GM12878 (cell line): ENCODE data around the gene TMCC3.

Experiments used
- CHD2 ChIP-seq: IDR thresholded peaks from 2 replicates; pipeline ENCODE4 v1.6.1; 2011; ENCODE audit warnings: low read depth, low read length, improper control_type of control experiment, borderline replicate concordance
- POLR2A ChIP-seq: IDR thresholded peaks from 2 replicates; pipeline ENCODE4 v1.6.1; 2011; ENCODE audit warnings: low read depth, mild to moderate bottlenecking, low read length
- POLR2AphosphoS5 ChIP-seq: IDR thresholded peaks from 2 replicates; pipeline ENCODE4 v1.6.1; 2011; ENCODE audit warnings: mild to moderate bottlenecking, low read length, inconsistent platforms
- SMARCA5 ChIP-seq: fragments of 450-650 bp; IDR thresholded peaks from 2 replicates; pipeline ENCODE4 v1.6.1; 2017; ENCODE audit warnings: mild to moderate bottlenecking
- TCF7 ChIP-seq: IDR thresholded peaks from 2 replicates; pipeline ENCODE4 v1.6.1; 2014; ENCODE audit warnings: antibody characterized with exemption, borderline replicate concordance
- YY1 ChIP-seq: IDR thresholded peaks from 2 replicates; pipeline ENCODE4 v1.6.1; 2011; ENCODE audit warnings: low read depth, mild to moderate bottlenecking, low read length
- TF ChIP-seq, protein P1 (sequence below): IDR thresholded peaks from 2 replicates; pipeline ENCODE4 v1.6.1; 2012; ENCODE audit warnings: low read length, inconsistent platforms
- TF ChIP-seq, protein P2 (sequence below), 3 experiments: IDR thresholded peaks in 2 of 3; conservative IDR thresholded peaks in 1 of 3; 2 replicates each; pipeline ENCODE4 v1.5.1; 2011; ENCODE audit warnings: low read depth in 3 of 3, low read length in 3 of 3, mild to moderate bottlenecking in 3 of 3, control low read depth in 2 of 3, moderate library complexity in 2 of 3, inconsistent platforms in 1 of 3, mixed read lengths in 1 of 3; ENCODE audit not compliant: control insufficient read depth in 2 of 3, insufficient read depth in 1 of 3; ENCODE audit errors: extremely low read depth in 1 of 3

DNA sequence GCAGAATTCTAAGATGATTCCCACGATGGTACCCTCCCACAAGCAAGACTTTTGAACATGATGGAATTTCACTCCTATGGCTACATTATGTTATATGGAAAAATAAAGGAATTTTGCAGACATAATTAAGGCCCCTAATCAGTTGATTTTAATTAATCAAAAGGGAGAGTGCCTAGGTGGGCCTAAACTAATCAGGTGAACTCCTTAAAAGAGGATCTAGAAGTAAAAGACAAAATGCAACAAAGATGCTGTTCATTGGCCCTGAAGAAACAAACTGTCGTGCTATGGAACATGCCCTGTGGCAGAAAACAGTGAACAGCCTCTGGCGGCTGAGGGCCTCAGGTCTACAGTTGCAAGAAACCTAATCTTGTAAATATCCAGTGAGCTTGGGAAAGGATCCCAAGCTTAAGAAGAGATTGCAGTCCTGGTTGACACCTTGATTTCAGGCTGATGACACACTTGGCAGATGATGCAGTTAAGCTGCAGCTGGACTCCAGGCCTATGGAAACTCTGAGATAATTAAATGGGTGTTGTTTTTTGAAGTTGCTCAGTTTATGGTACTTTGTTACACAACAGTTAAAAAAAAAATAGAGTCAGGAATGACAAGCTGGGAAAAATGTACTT is 13.8 kb downstream of the TMCC3 start:
- TF ChIP-seq POLR2AphosphoS5 (no peak), POLR2A (no peak), TCF7 (no peak), SMARCA5 (no peak), CHD2 (no peak), YY1 (no peak)
- TF ChIP-seq, protein P1, sequence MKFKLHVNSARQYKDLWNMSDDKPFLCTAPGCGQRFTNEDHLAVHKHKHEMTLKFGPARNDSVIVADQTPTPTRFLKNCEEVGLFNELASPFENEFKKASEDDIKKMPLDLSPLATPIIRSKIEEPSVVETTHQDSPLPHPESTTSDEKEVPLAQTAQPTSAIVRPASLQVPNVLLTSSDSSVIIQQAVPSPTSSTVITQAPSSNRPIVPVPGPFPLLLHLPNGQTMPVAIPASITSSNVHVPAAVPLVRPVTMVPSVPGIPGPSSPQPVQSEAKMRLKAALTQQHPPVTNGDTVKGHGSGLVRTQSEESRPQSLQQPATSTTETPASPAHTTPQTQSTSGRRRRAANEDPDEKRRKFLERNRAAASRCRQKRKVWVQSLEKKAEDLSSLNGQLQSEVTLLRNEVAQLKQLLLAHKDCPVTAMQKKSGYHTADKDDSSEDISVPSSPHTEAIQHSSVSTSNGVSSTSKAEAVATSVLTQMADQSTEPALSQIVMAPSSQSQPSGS: no peak
- TF ChIP-seq, protein P2, sequence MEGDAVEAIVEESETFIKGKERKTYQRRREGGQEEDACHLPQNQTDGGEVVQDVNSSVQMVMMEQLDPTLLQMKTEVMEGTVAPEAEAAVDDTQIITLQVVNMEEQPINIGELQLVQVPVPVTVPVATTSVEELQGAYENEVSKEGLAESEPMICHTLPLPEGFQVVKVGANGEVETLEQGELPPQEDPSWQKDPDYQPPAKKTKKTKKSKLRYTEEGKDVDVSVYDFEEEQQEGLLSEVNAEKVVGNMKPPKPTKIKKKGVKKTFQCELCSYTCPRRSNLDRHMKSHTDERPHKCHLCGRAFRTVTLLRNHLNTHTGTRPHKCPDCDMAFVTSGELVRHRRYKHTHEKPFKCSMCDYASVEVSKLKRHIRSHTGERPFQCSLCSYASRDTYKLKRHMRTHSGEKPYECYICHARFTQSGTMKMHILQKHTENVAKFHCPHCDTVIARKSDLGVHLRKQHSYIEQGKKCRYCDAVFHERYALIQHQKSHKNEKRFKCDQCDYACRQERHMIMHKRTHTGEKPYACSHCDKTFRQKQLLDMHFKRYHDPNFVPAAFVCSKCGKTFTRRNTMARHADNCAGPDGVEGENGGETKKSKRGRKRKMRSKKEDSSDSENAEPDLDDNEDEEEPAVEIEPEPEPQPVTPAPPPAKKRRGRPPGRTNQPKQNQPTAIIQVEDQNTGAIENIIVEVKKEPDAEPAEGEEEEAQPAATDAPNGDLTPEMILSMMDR (IDR thresholded peaks at IDR 0.05 in 2 of 3, conservative IDR thresholded peaks at IDR 0.05 in 1 of 3; ENCODE audit: control insufficient read depth in 2 of 3, extremely low read depth in 1 of 3, insufficient read depth in 1 of 3, low read depth in 3 of 3, low read length in 3 of 3): no peak
